Right ventricle myocardium superior (tissue), 1 donor: ENCODE data around the gene TSKU. TPM values are rescaled to one million over a fixed set of nuclear protein-coding genes. Genes with fewer than 3 reads are reported as not detected.

Experiments
- ATAC-seq: fragments of 200-7000 bp; cut with Tn5 transposase; one replicate; pipeline ENCODE4 v1.9.1; 2020; ENCODE audit warnings: mild to moderate bottlenecking; ENCODE audit not compliant: poor library complexity
- DNase-seq: peaks from one replicate; pipeline ENCODE4 v3.0.0-alpha.2; 2020
- intact Hi-C: fragments of 100-400 bp; cut with DNase I; formaldehyde crosslinking; loops from one replicate; pipeline ENCODE4 v1.11.2; 2022
- total RNA-seq: library from RNA; stranded (reverse); fragmentation: NEBNext Ultra II Directional; extraction: Animal tissue kit (Norgen Biotek cat#: 25700); gene quantifications from one replicate; pipeline ENCODE4 v1.2.1, GENCODE V29; 2021
- donor health status: DM: no; HTN: yes; CAD: no; lungs with severe emphysema.

The TSKU gene
- total RNA-seq, 1 donor from 2014 or later, result 17.2 TPM

DNA sequence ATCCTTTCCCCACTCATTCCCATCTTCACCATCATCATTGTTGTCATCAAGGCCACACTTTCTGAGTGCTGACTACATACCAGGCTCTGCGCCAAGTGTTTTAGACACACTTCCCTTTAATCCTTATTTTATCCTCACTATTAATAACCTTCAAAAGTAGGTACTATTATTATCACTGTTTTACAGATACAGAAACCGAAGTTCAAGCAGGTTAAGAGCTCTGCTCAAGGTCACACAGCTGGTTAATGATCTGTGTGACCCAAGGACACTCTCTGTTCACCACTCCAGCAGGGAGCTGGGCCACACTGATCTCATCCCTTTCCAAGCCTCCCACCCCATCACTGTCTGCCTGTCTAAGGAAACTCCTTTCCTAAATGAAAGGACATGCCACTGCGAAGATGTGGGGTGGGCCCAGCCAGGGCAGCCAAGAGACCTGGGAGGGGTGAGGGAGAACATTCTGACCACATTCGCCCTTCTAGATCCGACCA, 17.2 kb upstream of the TSKU start:
- DNase-seq, result no peak
- peak; percentile 51 for ATAC-seq
- intact Hi-C loops, result no loop called here

DNA sequence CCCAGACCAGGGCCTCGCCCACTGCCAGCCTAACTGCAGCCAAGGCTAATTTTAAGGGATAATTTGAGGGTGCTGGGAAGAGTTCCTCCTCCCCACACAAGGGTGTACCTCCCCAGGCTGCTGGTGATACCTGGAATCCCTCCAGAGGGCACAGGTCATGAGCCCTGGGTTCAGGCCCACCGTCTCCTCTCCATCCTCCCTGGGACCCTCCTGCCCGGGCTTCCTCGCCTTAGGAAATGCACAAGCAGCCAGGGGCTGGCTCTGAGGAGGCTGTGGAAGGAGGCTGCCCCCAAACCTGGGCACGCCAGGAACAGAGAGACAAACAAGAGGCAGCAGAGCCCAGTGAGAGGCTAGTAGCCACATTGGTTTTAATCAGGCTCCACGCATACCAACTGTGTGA, 16.6 kb upstream of the TSKU start:
- ATAC-seq (no peak), DNase-seq (no peak)
- intact Hi-C loops, result no loop called here

DNA sequence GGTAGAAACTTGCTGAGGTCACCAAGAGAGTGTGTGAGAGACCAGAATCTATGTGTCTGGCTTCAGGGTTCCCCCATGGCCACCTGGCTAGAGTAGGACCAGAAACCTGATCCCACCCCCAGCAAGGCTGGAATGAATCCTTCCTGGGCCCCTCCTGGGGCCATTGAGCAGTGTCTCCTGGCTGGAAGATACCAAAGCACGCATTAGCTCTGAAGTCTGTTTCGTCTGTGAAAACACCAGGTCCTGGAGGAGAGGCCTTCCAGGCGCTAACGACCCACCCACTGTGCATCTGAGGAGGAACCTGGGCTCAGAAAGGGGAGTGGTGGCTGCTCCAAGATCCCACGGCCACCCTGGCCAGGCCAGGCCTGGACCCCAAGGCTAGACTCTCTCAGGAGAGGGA, 15.5 kb upstream of the TSKU start:
- intact Hi-C loops, result no loop called here
- no peak for DNase-seq
- no peak for ATAC-seq

DNA sequence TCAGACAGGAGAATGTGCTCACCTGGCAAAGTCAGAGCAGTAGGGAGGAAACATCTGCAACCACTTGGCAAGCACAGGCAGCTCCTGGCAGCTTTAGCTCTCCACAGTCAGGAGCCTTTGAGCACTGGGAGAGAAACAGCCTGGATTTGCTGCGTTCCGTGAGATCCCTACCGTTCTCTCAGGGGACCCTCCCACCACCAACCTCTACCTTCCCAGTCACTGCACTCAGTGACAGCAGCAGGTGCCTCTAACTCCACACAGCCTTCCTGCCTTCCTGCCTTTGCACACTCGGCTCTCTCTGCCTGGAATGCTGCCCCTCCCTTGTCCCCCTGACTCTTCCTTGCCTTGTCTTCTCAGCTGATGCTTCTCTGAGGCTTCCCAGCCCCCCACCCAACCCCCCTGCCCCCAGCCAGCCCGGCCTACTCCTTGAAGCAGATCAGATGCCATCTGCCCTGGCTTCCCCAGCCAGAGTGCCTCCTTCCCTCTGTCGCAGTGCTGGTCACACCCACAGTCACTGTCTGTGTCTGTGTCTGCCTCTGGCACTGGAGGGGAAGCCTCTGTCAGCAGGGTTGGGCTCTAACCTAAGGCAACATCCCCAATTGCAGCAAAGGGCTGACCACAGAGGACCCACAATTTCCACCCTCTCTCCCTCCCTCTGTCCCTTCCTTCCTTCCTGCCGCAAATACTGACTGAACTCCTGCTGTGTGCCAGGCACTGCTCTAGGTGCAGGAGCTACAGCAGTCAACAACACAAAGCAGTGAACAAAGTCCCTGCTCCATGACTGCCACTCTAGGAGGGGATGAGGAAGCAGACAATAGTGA, 14.9 kb upstream of the TSKU start:
- peak; percentile 79 for DNase-seq
- intact Hi-C loops, result no loop called here
- peak; percentile 36 for ATAC-seq

DNA sequence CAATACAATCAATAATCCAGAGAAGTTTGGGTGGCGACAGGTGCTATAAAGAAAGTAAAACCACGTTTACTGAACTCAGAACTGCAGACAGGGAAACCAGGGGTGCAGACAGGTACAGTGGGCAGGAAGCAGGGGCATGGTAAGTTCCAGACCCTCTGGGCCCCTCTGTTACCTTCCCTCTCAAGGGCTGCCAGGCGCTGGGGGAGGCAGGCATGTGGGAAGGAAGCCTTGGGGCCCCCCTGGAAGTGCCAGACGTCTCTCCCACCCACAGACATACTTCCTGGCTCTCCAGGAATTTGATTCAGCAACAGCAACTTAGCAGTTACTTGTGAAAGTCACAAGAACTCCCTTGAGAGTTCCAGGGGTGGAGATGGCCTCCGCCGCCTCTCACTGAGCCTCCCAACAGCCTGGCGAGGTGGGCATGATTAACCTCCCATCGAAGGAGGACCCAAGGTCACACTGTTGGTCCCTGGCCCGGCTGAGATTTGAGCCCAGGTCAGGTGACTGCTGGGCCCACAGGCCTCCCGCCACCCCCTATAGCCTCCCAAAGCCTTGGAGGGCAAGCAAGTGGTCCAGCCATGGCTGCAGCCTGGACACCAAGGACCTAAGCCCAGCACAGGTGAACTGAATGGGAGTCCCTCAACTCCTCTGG, 14.1 kb upstream of the TSKU start:
- intact Hi-C loops, result no loop called here
- no peak for DNase-seq

DNA sequence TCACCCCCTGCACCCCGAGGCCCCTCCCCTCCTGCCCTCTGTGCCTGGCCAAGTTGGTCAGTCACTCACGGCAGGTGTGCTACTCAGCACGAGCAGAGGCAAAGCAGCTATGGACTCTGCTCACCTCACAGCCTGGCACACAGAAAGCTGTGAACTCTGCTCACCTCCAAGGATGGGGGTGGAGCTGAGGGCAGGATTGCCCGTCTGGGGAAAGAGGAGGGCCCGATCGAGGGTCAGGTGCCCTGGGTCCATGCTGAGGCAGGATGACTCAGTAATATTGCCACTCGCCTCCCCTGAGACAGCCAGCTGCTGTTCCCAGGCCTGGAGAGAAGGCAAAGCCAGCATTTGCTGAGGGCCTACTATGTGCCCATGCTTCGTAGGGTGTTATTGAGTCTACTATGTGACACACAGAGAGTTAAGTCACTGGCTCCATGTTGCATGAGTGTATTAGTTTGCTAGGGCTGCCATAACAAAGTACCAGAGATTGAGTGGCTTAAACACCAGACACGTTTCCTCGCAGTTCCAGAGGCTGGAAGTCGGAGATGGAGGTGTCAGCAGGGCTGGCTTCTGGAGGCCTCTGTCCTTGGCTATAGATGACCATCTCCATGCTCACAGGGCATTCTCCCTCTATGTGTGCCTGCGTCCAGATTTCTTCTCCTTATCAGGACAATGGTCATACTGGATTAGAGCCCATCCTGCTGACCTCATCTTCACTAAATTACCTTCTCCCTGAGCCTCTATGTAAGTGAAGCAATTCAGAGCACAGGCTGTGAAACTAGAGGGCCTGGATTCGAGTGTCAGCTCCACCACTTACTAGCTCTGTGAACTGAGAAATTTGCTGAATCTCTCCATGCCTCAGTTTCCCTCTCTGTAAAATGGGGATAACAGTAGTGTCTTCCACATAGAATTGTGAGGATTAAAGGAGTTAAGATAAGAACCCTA, 13.2 kb upstream of the TSKU start:
- DNase-seq, result no peak
- no peak for ATAC-seq
- intact Hi-C loops, result no loop called here

More for the DNA sequence above, 14.1 kb upstream of the TSKU start:
- ATAC-seq, result no peak

DNA sequence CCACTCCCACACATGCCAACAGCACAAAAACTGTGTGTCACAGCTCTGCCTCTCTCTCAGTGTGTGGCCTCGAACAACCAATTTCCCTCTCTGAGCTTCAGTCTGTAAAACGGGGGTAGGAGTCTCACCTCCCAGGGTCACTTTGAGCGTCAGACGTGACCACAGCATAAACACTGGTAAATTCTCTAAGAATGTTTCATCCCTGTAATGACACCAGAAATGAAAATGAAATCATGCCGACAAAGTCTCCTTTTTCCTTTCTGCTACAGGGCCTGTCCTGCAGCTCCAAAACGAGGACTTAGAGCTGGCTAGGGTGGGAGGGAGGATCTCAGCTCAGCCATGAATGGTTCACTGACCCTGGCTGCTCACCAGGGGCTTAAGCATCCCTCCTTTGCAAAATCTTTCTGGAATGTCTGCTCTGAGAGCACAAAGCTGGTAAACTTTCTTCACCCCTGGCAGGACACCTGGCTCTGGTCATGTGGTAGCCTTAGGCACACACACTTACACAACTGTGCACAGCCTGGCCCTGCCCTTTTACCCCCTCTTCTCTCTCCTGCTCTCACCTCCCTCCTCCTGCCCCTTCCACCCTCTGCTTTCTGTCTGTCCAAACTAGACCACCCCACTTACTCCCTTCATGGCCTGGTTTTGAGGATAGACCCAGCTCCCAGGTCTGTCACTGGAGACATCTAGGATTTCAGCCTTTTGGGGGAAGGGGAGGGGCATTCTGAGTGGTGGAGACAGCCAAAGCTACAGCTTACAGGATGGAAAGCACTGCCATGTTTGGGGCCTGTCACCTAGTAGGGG, 12.3 kb upstream of the TSKU start:
- intact Hi-C loops, result no loop called here
- ATAC-seq (peak; percentile 11), DNase-seq (no peak)

DNA sequence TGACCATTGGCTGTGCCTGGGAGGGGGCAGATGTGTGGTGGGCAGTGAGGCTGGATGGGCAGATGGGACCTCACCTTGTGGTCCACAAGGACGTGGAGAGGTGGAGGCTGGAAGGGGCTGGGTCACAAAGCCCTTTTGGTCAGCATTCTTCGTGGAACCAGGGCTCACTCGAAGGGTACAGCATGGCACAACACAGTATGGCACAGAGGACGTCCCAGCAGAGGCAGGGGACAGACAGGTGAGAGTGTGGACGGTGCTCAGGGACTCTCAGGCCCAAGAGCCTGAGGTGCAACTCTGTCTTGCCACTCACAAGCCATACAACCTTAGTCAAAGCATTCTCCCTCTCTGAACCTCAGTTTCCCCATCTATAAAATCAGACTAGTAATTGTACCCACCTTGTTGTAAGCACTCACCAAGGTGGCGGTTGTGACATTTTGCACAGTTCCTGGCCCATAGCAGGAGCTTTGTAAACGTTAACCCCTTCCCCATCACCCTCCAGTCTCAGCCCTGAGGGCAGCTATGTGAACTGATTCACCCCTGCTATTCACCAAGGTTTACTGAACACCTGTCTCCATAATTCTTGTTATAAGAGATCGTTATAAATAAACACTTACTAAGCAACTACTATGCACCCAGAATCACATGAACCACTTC, 11.6 kb upstream of the TSKU start:
- no peak for DNase-seq
- no peak for ATAC-seq
- intact Hi-C loops, result no loop called here

DNA sequence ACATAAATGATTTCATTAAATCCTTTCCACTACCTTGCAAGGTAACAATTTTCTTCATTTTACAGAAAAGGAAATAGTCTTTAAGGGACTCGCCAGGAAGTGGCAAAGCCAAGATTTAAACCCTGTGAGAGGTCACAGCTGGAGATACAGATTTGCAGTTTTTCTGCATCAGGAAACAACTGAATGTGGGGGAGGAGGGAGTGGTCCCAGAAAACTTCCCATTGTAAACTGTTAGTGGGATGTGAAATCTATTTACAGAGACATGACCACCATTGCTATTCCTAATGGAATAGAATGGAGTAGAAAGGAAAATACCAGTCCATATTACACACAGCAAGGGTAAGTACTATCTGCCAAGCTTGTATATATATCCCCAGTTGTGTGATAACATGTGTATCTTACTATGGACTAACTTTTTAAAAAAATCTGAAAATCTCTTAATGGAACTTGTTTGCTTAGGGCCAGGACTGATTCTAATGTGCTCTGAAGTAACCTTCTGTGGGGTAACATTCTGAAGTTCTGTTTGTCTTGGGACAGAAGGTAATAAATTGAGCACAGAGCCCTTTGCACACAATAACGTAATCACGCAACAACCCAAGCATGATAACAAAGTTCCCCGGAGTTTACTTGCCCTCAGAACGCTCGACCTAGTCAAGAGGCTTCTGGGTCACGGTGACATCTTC, 10.9 kb upstream of the TSKU start:
- intact Hi-C loops, result no loop called here
- peak; percentile 33 for ATAC-seq
- DNase-seq, result no peak

DNA sequence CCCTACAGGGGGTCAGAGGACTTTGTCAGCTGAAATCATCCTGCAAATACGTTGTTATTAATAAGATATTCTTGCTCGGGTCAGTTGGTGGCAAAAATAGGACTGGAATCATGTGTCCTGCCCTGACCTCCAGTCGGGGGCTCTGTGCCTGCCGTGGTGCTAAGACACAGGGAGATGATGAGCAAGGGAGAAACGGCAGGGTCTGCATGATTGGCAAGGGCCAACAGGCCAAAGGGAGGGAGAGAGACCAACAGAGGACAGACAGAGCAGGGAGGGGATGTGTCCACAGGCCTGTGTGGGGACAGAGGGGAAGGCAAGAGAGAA, 10.4 kb upstream of the TSKU start:
- ATAC-seq, result no peak
- intact Hi-C loops, result no loop called here
- no peak for DNase-seq

DNA sequence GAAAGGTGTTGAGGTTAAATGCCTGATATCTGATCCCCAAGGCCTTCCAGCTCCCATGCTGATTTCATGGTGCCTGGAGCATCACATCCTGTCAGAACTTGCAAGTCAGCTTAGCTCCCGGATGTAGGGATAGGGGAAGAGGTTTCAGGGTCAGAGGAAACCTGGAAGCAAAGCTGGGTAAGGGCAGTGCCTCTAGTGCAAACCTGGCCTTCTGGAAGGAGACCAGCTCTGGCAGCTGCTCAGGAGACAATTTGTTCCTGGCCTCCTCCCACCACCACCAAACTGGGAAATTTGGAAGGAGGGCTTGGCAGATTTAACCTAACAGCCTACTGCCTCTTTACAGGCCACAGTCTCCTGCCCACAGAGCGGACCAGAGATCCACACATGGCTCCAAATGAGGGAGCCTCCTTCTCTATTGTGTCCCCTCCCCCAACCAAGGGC, 9.2 kb upstream of the TSKU start:
- peak; percentile 73 for ATAC-seq
- DNase-seq, result peak; percentile 75
- intact Hi-C loops, result no loop called here

DNA sequence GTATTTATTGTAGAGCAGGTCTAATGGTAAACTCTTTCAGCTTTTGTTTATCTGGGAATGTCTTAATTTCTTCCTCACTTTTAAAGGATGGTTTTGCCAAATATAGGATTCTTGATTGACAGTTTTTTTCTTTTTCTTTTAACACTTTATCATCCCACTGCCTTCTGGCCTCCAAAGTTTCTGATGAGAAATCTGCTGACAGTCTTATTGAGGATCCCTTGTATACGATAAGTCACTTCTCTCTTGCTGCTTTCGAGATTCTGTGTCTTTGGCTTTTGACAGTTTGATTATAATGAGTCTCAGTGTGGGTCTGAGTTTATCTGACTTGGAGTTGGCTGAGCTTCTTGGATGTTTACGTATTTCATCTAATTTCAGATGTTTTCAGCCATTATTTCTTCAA, 6.7 kb upstream of the TSKU start:
- DNase-seq (no peak), ATAC-seq (no peak)
- intact Hi-C loops, result no loop called here

DNA sequence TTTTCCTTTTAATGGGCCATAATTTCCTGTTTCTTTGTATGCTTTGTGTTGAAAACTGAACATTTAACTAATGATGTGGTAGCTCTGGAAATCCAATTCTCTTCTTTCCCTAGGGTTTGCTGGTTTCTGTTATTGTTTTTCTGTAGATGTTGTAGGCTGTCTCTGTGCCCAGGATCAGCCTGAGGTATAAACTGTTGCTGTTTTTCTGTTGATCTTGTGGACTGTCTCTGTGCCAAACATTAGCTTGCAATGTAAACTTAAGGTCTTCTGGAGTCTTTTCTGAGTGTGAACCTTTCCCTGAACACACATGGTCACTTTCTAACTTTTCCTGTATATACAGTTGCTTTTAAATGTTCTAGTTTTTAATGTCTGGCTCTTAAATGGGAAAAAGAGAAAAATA, 5.9 kb upstream of the TSKU start:
- ATAC-seq, result no peak
- intact Hi-C loops, result no loop called here
- DNase-seq, result no peak

DNA sequence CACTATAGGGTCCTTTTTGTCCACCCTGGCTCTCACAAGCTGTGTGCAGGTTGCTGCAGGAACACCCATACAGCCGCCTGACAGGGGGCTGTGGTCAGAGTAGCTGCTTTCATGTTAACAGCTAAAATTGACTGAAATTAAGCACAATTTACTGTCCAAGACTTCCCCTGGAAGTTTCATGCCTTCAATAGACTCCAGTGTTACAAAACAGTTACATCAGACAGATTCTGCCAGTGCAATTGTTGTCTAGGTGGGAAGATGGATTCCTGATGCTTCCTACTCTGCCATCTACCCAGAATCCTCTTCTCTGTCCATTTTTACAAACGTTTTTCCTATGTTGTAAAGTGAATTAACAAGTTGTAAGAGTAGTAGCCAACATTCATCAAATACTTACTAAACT, 5.3 kb upstream of the TSKU start:
- intact Hi-C loops, result no loop called here
- ATAC-seq, result no peak

DNA sequence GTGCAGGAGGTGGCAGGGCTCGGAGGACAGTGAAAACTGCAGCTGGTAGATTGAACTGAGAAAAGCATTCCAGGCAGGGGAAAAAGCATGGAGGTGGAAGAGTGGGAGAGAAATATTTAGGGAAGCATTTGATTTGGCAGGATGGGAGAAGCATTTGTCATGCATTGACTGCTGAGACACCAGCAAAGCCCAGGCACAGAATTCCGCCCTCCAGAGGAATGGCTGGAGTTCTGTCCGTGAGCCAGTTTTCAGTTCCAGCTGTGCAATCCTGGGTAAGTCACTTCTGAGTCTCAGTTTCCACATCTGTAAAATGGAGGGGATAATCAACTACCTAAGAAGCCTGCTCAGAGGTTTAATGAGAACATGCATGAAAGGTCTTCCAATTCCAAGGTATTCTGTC, 4.3 kb upstream of the TSKU start:
- no peak for ATAC-seq
- DNase-seq, result no peak
- intact Hi-C loops, result no loop called here

More for the DNA sequence above, 5.3 kb upstream of the TSKU start:
- no peak for DNase-seq

DNA sequence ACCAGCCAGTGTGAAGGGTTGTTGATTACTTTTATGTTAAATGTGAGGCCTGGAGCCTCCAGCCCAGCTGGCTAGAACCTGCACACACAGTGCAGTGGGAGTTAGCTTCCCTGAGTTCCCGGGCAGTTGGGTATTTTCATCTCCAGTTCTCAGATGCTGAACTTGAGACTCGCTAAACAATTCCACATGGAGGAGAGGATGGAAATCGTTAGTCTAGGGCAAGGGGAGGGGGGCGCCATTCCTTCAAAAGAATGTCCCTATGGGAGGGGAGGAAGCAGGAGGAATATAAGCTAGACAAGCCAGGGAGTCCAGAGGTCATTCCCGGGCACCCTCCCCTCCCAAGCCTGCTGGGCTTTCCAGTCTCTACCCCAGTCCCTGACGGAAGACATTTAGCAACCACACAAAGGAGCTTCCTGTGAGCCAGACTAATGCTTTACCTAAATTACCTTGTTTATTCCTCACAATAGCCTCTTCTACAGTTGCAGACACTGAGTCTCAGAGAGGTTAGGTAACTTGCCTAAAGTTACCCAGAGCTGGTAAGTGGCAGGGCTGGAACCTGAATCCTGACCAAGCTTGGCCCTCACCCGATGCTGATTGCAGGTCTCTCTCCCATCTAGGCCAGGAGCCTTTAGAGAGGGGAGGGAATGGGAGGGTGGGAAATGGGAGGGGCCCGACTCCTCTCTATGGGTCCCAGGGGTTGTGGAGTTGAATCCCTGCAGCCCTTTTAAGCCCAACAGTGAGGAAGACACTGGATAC, 1.9 kb upstream of the TSKU start:
- DNase-seq (no peak), ATAC-seq (no peak)
- intact Hi-C loops, result no loop called here
